ENCODE results near the gene TMEM258.

TMEM258 gene

DNA sequence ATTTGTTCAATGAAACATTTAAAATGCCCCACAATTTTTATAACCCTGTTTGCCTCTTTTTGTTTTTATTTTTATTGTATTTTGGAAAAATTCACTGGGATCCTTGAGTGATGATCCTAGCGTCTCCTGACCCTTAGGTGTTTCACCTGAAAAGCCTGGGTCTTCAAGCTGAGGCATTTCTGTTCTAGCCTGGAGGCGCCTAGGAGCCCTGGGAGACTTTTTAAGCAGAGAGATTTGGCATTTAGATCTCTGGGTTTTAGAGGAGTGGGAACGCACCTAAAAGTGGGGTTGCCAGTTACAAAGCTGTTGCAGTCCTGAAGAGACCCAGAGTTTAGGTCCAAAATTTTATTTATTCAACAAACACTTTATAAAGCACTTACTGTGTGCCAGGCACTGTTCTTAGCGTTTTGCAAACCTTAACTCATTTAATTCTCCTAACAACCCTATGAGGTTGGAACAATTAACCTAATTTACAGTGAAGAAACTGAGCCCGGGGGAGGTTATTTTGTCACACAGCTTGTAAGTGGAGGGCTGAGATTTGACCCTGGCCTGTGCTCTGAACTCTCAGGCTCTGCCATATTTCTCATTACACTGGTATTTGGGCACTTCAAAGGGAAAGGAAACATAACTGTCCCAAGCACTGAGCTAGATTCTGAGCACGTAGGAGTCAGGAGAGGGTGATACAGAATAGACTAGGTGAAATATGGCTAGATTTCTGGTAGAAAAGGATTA, 25.2 kb upstream of the TMEM258 start:
- no peak for DNase-seq

- peak in 2 of 4 experiments; percentile 26 to 33 for DNase-seq
Measured at GRCh38 chr11:61816736-61817455, 24.5 kb upstream of the TMEM258 start, which contains the start of gene FADS1. Gene FADS1, minus strand, starts transcription at chr11:61817003. Its CDS starts 74 bp downstream, at chr11:61816929.

DNA sequence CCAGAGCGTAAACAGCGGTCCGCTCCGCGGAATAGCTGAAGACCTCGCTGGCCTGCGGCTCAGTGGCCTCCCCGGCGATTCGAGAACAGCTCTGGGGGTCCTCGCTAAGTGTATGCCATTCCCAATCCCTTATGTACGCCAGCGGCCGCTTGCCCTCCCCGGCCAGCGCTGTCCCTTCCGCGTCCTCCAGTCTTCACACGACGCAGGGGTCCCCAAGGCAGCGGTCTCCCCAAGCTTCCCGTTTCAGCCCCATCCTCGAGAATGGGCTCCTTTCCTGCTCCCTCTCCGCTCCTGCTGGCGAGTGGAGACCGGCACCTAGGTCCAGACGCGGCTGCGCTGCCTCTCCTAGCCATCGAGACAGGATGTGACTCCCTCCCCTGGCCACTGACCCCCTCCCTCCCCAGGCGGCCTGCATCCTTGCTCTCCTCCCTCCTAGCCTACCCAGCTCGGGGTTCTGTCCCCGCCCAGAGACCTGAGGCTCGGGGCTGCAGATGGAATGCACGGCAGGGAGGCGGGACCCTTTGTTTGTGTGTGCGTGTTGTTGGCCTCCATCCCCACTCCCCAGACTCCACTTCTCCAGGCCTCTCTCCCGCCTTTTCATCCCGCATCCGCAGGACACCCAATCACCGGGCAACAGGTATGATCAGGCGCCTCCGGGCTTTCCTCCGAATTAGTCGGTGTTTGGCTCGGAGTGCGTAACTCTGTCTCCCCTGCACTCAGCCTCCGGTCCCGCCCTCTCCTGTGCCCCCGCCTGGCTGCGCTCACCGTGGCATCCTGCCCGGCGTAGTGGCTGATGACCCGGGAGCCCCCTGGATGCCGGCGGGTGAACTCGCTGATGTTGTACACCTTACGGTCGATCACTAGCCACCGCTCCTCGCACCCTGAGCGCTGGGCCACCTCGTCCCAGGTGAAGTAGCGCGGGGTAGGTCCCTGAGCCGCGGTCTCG, 23.7 kb upstream of the TMEM258 start:
- DNase-seq = no peak

GRCh38 chr11:61814958-61815789, 22.8 kb upstream of the TMEM258 start:
- DNase-seq = no peak

DNA sequence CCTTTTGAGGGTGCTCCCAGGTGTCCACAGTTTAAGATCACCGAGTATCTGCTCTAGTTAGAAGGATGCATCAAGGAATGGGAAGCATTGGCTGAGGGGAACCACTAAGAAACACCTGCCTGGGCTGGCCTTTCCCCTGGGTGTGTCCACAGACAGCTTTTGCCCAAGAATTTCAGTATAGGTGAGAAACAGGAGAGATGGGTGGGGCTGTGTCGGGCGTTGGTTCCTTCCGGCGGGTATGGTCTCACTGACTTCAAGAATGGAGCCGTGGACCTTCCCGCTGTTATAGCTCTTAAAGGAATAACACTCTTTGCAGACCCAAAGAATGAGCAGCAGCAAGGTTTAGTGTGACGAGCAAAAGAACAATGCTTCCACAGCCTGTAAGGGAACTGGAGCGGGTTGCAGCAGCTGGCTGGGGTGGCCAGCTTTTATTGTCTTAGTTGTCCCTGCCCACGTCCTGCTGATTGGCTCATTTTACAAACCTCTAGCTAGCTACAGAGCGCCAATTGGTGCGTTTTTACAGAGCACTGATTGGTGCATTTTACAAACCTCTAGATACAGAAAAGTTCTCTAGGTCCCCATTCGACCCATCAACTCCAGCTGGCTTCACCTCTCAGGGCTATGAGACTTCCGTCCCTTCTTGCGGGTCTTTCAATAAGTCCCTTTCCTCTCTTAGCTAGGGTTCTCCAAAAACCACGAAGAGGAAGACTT, 22.0 kb upstream of the TMEM258 start:
- DNase-seq = no peak

DNA sequence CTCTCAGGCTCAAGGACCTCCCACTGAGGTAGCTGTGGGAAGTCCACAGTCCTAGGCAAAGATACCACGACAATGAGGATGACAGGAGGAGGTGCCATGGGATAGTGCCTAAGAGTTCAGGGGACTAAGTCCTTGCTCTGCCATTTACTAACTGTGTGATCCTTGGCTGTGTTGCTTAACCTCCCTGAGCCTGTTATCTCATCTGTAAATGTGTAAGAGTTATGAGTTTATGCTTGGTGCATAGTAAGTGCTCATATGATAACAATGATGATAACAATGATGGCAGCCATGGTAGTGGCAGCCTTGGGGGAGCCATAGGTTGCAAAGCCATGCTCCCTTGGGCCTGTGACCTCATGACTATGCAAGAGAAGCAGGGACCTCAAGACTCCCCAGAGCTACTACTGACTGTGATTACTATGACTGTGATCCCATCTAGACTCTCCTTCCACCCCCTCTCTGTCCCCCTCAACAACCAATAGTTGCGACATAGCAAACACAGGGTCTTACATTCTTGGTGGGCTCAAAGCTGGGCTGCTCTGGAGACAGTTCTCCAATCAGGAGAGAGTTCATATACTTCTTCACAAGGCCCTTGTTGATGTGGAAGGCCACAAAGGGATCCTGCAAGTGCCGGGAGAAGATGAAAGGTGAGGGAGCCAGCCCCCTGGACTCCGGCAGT, 20.5 kb upstream of the TMEM258 start:
- no peak for DNase-seq

DNA sequence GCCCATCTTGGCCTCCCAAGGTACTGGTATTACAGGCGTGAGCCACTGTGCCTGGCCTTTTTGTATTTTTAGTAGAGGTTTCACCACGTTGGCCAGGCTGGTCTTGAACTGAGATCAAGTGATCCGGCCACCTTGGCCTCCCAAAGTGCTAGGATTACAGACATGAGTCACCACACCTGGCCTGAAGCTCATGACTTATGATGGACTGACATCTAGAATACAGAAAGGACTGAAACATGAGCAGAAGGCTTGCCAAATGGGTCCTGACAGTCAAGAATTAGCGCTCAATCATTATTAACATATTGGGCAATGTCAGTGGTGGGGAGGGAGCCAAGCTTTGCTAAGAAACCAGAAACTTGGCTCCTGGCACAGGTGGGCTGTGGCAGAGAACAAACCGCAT, 19.4 kb upstream of the TMEM258 start:
- no peak for DNase-seq

GRCh38 chr11:61810671-61811175, 18.3 kb upstream of the TMEM258 start:
- no peak for DNase-seq

DNA sequence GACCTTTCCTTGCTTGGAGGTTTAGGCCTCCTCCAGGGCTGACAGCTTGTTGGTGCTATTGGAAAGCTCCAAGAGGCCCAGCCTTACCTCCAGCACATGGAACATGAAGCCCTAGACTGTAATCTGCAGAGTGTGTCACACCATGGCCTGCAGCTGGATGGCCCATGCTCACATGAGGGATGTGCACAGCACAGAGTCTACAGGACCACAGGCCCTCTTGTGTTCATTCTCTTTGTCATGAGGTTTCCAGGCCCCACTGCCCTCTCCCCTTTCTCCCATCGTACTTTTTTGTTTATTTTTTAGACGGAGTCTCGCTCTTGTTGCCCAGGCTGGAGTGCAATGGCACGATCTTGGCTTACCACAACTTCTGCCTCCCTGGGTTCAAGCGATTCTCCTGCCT, 14.4 kb upstream of the TMEM258 start:
- no peak for DNase-seq

DNA sequence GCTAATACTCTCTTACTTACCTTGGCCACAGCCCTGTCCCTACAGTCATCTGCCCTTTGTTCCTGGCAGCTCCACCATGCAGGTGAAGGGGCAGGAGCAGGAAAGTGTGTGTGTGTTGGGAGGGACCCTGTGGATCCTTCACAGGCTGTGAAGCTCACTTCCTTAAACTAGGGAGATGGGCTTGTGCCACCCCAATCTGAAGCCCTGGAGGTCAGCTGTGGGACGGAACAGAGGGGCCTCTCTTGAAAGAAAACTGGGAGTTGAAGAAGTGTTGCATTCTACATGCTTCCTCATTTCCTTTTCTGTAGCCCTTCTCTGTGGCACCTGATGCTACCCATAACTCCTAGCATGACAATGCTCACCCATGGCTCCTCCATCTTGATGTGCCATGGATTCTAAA, 12.7 kb upstream of the TMEM258 start:
- no peak for DNase-seq

GRCh38 chr11:61803889-61804647, 11.7 kb upstream of the TMEM258 start:
- DNase-seq = no peak

DNA sequence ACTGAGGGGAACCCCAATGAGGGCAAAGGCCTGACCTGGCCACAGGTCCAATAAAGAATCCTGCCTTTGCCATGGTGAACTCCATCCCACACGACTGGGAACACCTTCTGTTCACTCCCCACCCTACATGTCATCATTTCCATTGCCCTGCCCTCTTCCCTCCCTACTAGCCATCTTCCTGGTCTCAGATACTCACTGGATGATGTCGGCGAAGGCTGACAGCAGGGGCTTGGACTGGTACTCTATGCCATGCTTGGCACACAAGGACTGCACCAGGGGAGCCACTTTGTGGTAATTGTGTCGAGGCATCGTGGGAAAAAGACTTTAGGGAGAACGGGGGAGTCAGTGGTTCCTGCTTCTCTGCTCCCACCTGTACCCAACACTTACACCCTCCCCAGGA, 10.2 kb upstream of the TMEM258 start:
- no peak for DNase-seq

DNA sequence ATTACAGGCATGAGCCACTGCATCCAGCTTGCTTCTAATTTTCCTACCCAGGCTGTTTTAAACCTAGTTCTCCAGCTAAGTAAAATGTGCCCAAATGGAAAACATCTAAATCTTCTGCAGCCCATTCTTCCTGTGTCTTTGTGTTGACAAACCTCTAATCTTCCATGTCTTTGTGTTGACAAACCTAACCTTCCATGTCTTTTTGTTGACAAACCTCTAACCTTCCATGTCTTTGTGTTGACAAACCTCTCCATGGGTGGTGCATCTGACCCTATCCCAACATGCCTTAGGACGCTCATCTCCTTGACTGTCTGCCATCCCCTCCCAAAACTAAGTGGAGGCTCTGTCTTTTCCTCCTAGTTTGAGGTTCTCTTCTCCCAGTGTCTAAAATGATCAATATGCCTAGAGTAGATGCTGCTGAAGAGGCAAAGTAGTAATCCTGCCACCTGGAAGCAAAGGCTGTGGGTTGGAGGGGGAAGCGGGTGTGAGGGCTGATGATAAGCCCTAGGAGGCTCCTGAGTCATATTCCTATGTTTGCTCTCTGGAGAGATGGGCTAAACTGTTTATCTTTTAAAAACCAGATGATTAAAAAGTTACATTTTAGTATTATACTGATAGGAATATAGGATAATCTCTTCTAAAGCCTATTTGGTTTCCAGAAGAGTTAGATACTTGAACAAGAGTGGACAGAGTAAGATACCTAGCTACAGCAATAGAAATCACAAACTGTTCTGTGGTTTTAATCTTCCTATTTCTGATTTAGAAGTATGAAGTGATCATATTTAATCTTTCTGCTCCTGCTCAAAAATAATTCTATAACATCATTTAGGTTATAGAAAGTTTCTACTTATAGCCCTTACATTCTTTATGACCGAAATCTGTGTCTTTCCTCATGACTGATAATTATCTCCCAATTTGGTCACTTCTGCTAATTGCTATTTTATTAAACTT, 8.2 kb upstream of the TMEM258 start:
- no peak for DNase-seq

- no peak for DNase-seq
Measured at GRCh38 chr11:61799665-61800284, 7.4 kb upstream of the TMEM258 start.

DNA sequence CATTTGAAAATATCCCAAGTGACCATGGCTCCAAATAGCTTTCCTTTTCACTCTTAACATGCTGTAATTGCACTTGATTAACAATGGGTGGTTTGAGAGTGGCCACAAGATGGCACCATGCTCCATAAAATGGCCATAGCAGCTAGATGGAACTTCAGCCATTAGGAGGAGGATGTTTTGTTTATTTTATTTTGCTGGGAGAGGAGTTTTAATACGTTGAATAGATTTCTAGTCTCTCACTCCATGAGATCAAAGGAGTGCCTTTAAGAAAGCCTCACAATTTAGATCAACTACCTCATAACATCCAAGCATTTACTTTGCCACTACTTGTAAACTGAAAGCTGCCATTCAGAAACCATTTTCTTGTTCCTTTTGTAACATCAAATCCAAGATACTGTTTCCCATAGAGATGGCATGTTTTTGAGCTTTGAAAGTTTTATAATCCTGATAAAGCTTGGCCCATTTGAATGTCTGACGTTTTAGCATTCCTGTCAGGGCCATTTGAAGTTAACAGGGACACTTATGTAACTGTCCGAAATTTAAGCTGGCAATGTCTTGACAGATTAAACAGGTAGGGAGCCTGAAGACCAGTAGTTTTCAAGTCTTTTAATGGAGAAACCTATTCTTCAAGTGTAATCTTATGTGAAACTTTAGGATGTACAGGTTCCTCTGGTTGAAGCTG, 5.0 kb upstream of the TMEM258 start:
- DNase-seq = peak; percentile 21 to 50 (median 46)

DNA sequence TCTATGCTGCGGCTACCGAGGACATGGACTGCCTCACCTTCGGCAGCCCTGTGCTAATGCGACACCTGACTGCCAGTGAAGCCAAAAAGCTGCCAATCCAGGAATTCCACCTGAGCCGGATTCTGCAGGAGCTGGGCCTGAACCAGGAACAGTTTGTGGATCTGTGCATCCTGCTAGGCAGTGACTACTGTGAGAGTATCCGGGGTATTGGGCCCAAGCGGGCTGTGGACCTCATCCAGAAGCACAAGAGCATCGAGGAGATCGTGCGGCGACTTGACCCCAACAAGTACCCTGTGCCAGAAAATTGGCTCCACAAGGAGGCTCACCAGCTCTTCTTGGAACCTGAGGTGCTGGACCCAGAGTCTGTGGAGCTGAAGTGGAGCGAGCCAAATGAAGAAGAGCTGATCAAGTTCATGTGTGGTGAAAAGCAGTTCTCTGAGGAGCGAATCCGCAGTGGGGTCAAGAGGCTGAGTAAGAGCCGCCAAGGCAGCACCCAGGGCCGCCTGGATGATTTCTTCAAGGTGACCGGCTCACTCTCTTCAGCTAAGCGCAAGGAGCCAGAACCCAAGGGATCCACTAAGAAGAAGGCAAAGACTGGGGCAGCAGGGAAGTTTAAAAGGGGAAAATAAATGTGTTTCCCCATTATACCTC, 3.6 kb upstream of the TMEM258 start:
- no peak for DNase-seq

GRCh38 chr11:61795459-61795858, 3.1 kb upstream of the TMEM258 start:
- no peak for DNase-seq

Measured in activated CD4-positive, CD25-positive, alpha-beta regulatory T cell (primary cell).